Calu3 (cell line): ENCODE measurements around the gene DPYD. TPM values are rescaled to one million over a fixed set of nuclear protein-coding genes. Genes with fewer than 3 reads are reported as not detected.

Experiments
- BruUV-seq: library from RNA; stranded (reverse); fragments of 400-500 nt; replicated peaks from 2 replicates; lab custom pipeline; 2021; lab: Mats Ljungman, UMichigan
- CTCF ChIA-PET: fragments of 300-600 bp; sonication (Branson Sonifier 250); formaldehyde crosslinking; loops from one replicate; lab custom pipeline; 2022; ENCODE audit warnings: antibody characterized with exemption; lab: Charles Lee
- DNase-seq: peaks from one replicate; pipeline ENCODE4 v3.0.0; 2022
- H3K27ac Mint-ChIP-seq: one replicate; pipeline ENCODE4 v1.8.0; 2022; ENCODE audit warnings: mixed read lengths; ENCODE audit not compliant: unreplicated experiment
- H3K27me3 Mint-ChIP-seq: one replicate; pipeline ENCODE4 v1.8.0; 2022; ENCODE audit warnings: mixed read lengths; ENCODE audit not compliant: unreplicated experiment
- H3K36me3 Mint-ChIP-seq: one replicate; pipeline ENCODE4 v1.8.0; 2022; ENCODE audit warnings: mild to moderate bottlenecking, moderate library complexity, mixed read lengths; ENCODE audit not compliant: insufficient read depth, unreplicated experiment
- H3K4me1 Mint-ChIP-seq: one replicate; pipeline ENCODE4 v1.8.0; 2022; ENCODE audit warnings: mild to moderate bottlenecking, low read depth, mixed read lengths; ENCODE audit not compliant: unreplicated experiment
- H3K4me3 Mint-ChIP-seq: one replicate; pipeline ENCODE4 v1.8.0; 2022; ENCODE audit warnings: mild to moderate bottlenecking, low read depth, moderate library complexity, mixed read lengths; ENCODE audit not compliant: unreplicated experiment
- H3K9me3 Mint-ChIP-seq: one replicate; pipeline ENCODE4 v1.8.0; 2022; ENCODE audit warnings: low read depth, mixed read lengths; ENCODE audit not compliant: unreplicated experiment
- CTCF ChIP-seq: fragments of 200-600 bp; IDR thresholded peaks from one replicate; pipeline ENCODE4 v1.8.0; 2022; ENCODE audit warnings: antibody characterized with exemption; ENCODE audit not compliant: unreplicated experiment
- intact Hi-C: fragments of 100-400 bp; cut with micrococcal nuclease; formaldehyde crosslinking; loops from one replicate; pipeline ENCODE4 v1.10.0; 2022; ENCODE audit not compliant: unreplicated experiment
- total RNA-seq: library from RNA; stranded (reverse); gene quantifications from 2 replicates; pipeline ENCODE4 v1.2.3, GENCODE V29; 2022

Gene DPYD
- total RNA-seq, 1 experiment from 2014 or later, result 15.6 TPM

- no peak for DNase-seq
- no peaks in the 10 kb centered on the region for H3K36me3 Mint-ChIP-seq
- H3K4me1 Mint-ChIP-seq, result no peaks in the 10 kb centered on the region
- TF ChIP-seq CTCF, result no peak
- BruUV-seq, result no TSS peak
- no peaks in the 10 kb centered on the region for H3K27me3 Mint-ChIP-seq
- intact Hi-C loops, result no loop called here
- H3K4me3 Mint-ChIP-seq, result no peak overlapping the region
- no peak overlapping the region for H3K27ac Mint-ChIP-seq
- CTCF ChIA-PET, result interaction anchor here (0.6 kb wide), 1 partner anchor 522 kb away, joined by 5 read pairs; no protein-coding TSS in a partner anchor
- H3K9me3 Mint-ChIP-seq, result no peaks in the 10 kb centered on the region
Observed at GRCh38 chr1:97654876-97655585, 265.8 kb downstream of the DPYD start.

- CTCF ChIA-PET, result no interaction called here
- peaks cover 1% of the 10 kb centered on the region for H3K9me3 Mint-ChIP-seq
- no peaks in the 10 kb centered on the region for H3K4me1 Mint-ChIP-seq
- no peak overlapping the region for H3K27ac Mint-ChIP-seq
- no peaks in the 10 kb centered on the region for H3K27me3 Mint-ChIP-seq
- H3K4me3 Mint-ChIP-seq, result no peak overlapping the region
- BruUV-seq, result no TSS peak
- intact Hi-C loops, result no loop called here
- DNase-seq, result no peak
- no peaks in the 10 kb centered on the region for H3K36me3 Mint-ChIP-seq
- no peak for TF ChIP-seq CTCF
Observed at GRCh38 chr1:97651250-97651649, 269.6 kb downstream of the DPYD start.

- intact Hi-C loops, result no loop called here
- BruUV-seq, result no TSS peak
- no peak for TF ChIP-seq CTCF
- CTCF ChIA-PET, result no interaction called here
- DNase-seq, result no peak
- Mint-ChIP-seq H3K9me3 (peaks cover 3% of the 10 kb centered on the region), H3K4me3 (no peak overlapping the region), H3K27ac (no peak overlapping the region), H3K36me3 (no peaks in the 10 kb centered on the region), H3K27me3 (no peaks in the 10 kb centered on the region), H3K4me1 (no peaks in the 10 kb centered on the region)
Observed at GRCh38 chr1:97649591-97649990, 271.2 kb downstream of the DPYD start.

GRCh38 chr1:97647776-97648175 lies 273.1 kb downstream of the DPYD start:
- DNase-seq, result no peak
- CTCF ChIA-PET, result no interaction called here
- no peaks in the 10 kb centered on the region for H3K36me3 Mint-ChIP-seq

More at GRCh38 chr1:97647776-97648175, 273.1 kb downstream of the DPYD start:
- Mint-ChIP-seq H3K27me3 (no peaks in the 10 kb centered on the region), H3K9me3 (peaks cover 3% of the 10 kb centered on the region), H3K4me3 (no peak overlapping the region), H3K4me1 (no peaks in the 10 kb centered on the region), H3K27ac (no peak overlapping the region)
- no peak for TF ChIP-seq CTCF
- intact Hi-C loops, result no loop called here
- no TSS peak for BruUV-seq
